Heart right ventricle (tissue), 16 donors: ENCODE results near the gene FOXE3. TPM values are rescaled to one million over a fixed set of nuclear protein-coding genes. Genes with fewer than 3 reads are reported as not detected.

Experiments
- ATAC-seq, 8 donors: fragments of 200-7000 bp; cut with Tn5 transposase; one replicate each; pipeline ENCODE4 v1.9.1; 2020; ENCODE audit warnings: mild to moderate bottlenecking in 8 of 8, moderate library complexity in 8 of 8, moderate number of reproducible peaks in 1 of 8
- DNase-seq, 2 donors: peaks; one replicate each; pipeline ENCODE4 v3.0.0-alpha.2; 2020
- H3K27ac ChIP-seq, 10 donors: fragments of 200-600 bp; sonication (generic) in 2 of 10; one replicate each; pipeline versions ENCODE4 v1.5.0 to v1.8.0; 2020 to 2022; ENCODE audit warnings: mild to moderate bottlenecking in 3 of 10
- H3K27me3 ChIP-seq, 7 donors: fragments of 200-600 bp; one replicate each; pipeline ENCODE4 v1.8.0; 2021 to 2022; ENCODE audit warnings: mild to moderate bottlenecking in 2 of 7
- H3K36me3 ChIP-seq, 9 donors: fragments of 200-600 bp; sonication (generic) in 1 of 9; one replicate each; pipeline versions ENCODE4 v1.5.0 to v1.8.0; 2020 to 2022; ENCODE audit warnings: mild to moderate bottlenecking in 2 of 9
- H3K4me1 ChIP-seq, 9 donors: fragments of 200-600 bp; sonication (generic) in 1 of 9; one replicate each; pipeline versions ENCODE4 v1.5.0 to v1.8.0; 2020 to 2022; ENCODE audit warnings: mild to moderate bottlenecking in 4 of 9
- H3K4me3 ChIP-seq, 10 donors: fragments of 200-600 bp; sonication (generic) in 2 of 10; one replicate each; pipeline versions ENCODE4 v1.5.0 to v1.8.0; 2020 to 2022; ENCODE audit warnings: mild to moderate bottlenecking in 7 of 10, moderate library complexity in 2 of 10
- H3K9me3 ChIP-seq, 11 donors: fragments of 200-600 bp in 10 of 11; sonication (generic) in 2 of 11; one replicate each; pipeline versions ENCODE4 v1.5.0 to v1.8.0; 2013 to 2022; ENCODE audit warnings: mild to moderate bottlenecking in 2 of 11, control low read depth in 1 of 11, moderate library complexity in 1 of 11
- CTCF ChIP-seq, 9 donors: fragments of 200-600 bp; sonication (generic) in 2 of 9; IDR thresholded peaks; one replicate each; pipeline versions ENCODE4 v1.5.0 to v1.8.0; 2021 to 2022; ENCODE audit warnings: antibody characterized with exemption in 9 of 9, mild to moderate bottlenecking in 5 of 9, moderate library complexity in 1 of 9
- WGBS, 2 donors: extraction: QIAGEN DNeasy Blood & Tissue Kit; methylation state at CpG; one replicate each; pipeline ENCODE4 v1.1.7; 2013; ENCODE audit warnings: inconsistent platforms in 1 of 2; 5-methylcytosine and 5-hydroxymethylcytosine counted together
- intact Hi-C, 10 donors: fragments of 100-400 bp; cut with DNase I; formaldehyde crosslinking; loops; one replicate each; pipeline versions ENCODE4 v1.11.1 to v1.14.2; 2022
- polyA plus RNA-seq, 2 donors: library from polyadenylated mRNA; stranded (reverse); fragments of 200-250 nt; gene quantifications; one replicate each; pipeline ENCODE4 v1.2.3, GENCODE V29; 2013
- total RNA-seq, 10 donors: library from RNA; stranded (reverse); fragmentation: NEBNext Ultra II Directional in 3 of 10; extraction: Animal tissue kit (Norgen Biotek cat#: 25700) in 3 of 10; gene quantifications; one replicate each; pipeline versions ENCODE4 v1.2.1 to v1.2.4, GENCODE V29; 2021 to 2023
- donor health status: Arrhythmogenic right ventricular cardiomyopathy.
- donor health status: ischemic (EF 13 %, LVEDD 7.1; RV severe dilation, severe dysfunction).
- donor health status: healthy with polysubstance abuse.
- donor health status: DM: no; HTN: yes; CAD: no.
- donor health status: DM: no; HTN: no; CAD: no.
- donor health status: ischemic (EF 25% LVEDD 6.9; RV normal size, moderate dysfunction).
- donor health status: ischemic (EF 25% LVEDD 5.7; RV mildly dilated, moderate dysfunction).
- donor health status: healthy.
- donor health status: DM: yes; HTN: yes; CAD: no.
- donor health status: Ischemic cardiomyopathy.
- donor health status: ischemic (EF 35%, LVEDD 5.7; RV mildly dilated, moderate dysfunction).
- donor health status: nonischemic (EF 11% LVEDD 7.7; RV severe dilation, severe dysfunction).
- donor health status: DM: yes; HTN: yes; CAD: no.
- donor health status: PGD.
- donor health status: ischemic (EF 29% LVEDD 5.4; RV normal size, mild dysfunction).
- donor health status: nonischemic (EF 23%, LVEDD 6.1; RV moderate dilation, normal function).

The FOXE3 gene
- total and polyA plus RNA-seq, 12 donors, result 0.03 TPM; not detected in 11

DNA sequence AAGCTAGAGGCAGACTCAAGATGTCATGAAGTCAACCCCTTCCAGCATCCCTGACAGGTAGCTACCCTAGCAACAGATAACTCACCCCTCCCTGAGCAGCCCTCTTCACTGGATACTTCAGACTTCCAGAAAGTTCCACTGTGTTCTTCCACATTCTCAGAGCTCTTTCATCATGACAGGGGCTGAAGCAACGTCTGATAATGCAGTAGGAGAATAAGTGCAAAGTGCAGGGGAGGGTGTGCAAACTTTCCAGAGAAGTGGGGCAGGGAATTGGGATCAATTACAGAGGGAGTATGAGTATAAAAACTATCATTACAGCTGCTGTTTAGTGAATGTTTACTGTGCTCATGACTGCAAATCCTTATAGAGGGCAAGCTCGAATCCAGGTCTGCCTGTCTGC is 26.4 kb upstream of the FOXE3 start:
- Histone ChIP-seq H3K4me3 (no peak overlapping the region), H3K9me3 (no peaks in the 10 kb centered on the region), H3K36me3 (no peaks in the 10 kb centered on the region), H3K27ac (no peak overlapping the region), H3K27me3 (peaks cover 0 to 10% (median 4%) of the 10 kb centered on the region in 7 donors), H3K4me1 (peaks cover 0 to 10% (median 0%) of the 10 kb centered on the region in 9 donors)
- no peak for TF ChIP-seq CTCF (IDR thresholded peaks at IDR 0.05)
- intact Hi-C loops, result loop anchor here in 3 of 10 donors (2.0 to 5.0 kb wide), 2 partner anchors 323 to 337 kb away; no protein-coding TSS in a partner anchor
- DNase-seq, result no peak
- 51 to 64% methylated on average over 2 of the region's 2 CpGs for WGBS, 2 donors
- no peak for ATAC-seq

- H3K27me3 ChIP-seq, result peaks cover 0 to 17% (median 4%) of the 10 kb centered on the region in 7 donors
- ATAC-seq (no peak), DNase-seq (no peak)
- intact Hi-C loops, result no loop called here
- no peak for TF ChIP-seq CTCF (IDR thresholded peaks at IDR 0.05)
- 62 to 83% methylated on average over 2 of the region's 2 CpGs for WGBS, 2 donors
- no peak overlapping the region for H3K27ac ChIP-seq
- H3K36me3 ChIP-seq, result no peaks in the 10 kb centered on the region
- H3K9me3 ChIP-seq, result no peaks in the 10 kb centered on the region
- H3K4me1 ChIP-seq, result peaks cover 0 to 10% (median 0%) of the 10 kb centered on the region in 9 donors
- no peak overlapping the region for H3K4me3 ChIP-seq
Observed at GRCh38 chr1:47390843-47391242, 25.2 kb upstream of the FOXE3 start.

- H3K36me3 ChIP-seq, result no peaks in the 10 kb centered on the region
- intact Hi-C loops, result no loop called here
- no peaks in the 10 kb centered on the region for H3K9me3 ChIP-seq
- ATAC-seq (no peak), DNase-seq (no peak)
- TF ChIP-seq CTCF (IDR thresholded peaks at IDR 0.05), result no peak
- no peak overlapping the region for H3K27ac ChIP-seq
- no peak overlapping the region for H3K4me3 ChIP-seq
- peaks cover 0 to 9% (median 0%) of the 10 kb centered on the region in 9 donors for H3K4me1 ChIP-seq
- peaks cover 0 to 38% (median 15%) of the 10 kb centered on the region in 7 donors for H3K27me3 ChIP-seq
- 71 to 76% methylated on average over 5 of the region's 5 CpGs for WGBS, 2 donors
Observed at GRCh38 chr1:47393141-47393540, 22.9 kb upstream of the FOXE3 start.

DNA sequence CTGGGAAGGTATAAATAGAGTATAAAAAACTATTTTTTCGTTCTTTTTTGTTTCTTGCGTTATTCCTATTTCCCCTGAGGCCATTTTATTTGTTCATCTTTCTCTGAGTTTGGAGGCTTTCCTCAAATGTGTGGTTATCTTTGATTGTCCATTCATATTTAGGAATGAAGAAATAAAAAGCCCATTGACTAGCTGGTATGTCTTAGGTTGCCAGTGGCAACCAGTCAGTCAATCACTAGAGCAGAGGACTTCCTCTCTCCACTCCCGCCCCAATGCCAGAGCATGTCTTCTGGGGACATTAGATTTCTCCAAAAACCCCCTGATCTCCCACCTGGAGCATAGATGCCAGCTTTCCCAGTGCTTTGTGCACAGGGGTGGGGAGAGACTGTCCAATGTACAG is 20.7 kb upstream of the FOXE3 start:
- DNase-seq (no peak), ATAC-seq (no peak)
- 74 to 84% methylated on average over 3 of the region's 3 CpGs for WGBS, 2 donors
- intact Hi-C loops, result no loop called here
- no peaks in the 10 kb centered on the region for H3K4me1 ChIP-seq
- peaks cover 0 to 54% (median 17%) of the 10 kb centered on the region in 7 donors for H3K27me3 ChIP-seq
- H3K4me3 ChIP-seq, result no peak overlapping the region
- H3K27ac ChIP-seq, result no peak overlapping the region
- no peaks in the 10 kb centered on the region for H3K9me3 ChIP-seq
- no peak for TF ChIP-seq CTCF (IDR thresholded peaks at IDR 0.05)
- H3K36me3 ChIP-seq, result no peaks in the 10 kb centered on the region
